T-helper 9 cell (primary cell): ENCODE data around the gene WDR3.
"Not testable (repeated sequence)": the region's sequence is repeated elsewhere in the genome, so short reads cannot be mapped to it uniquely, and the experiment has no call there.

Experiments used
- DNase-seq: peaks from one replicate; pipeline ENCODE4 v3.0.0-alpha.2; 2020
- total RNA-seq, 2 donors: gene quantifications; one replicate each; lab custom pipeline; 2026; lab: John Stamatoyannopoulos, UW

The WDR3 gene
- 19.5 to 89.2 reads per million in 2 donors for total RNA-seq

DNA sequence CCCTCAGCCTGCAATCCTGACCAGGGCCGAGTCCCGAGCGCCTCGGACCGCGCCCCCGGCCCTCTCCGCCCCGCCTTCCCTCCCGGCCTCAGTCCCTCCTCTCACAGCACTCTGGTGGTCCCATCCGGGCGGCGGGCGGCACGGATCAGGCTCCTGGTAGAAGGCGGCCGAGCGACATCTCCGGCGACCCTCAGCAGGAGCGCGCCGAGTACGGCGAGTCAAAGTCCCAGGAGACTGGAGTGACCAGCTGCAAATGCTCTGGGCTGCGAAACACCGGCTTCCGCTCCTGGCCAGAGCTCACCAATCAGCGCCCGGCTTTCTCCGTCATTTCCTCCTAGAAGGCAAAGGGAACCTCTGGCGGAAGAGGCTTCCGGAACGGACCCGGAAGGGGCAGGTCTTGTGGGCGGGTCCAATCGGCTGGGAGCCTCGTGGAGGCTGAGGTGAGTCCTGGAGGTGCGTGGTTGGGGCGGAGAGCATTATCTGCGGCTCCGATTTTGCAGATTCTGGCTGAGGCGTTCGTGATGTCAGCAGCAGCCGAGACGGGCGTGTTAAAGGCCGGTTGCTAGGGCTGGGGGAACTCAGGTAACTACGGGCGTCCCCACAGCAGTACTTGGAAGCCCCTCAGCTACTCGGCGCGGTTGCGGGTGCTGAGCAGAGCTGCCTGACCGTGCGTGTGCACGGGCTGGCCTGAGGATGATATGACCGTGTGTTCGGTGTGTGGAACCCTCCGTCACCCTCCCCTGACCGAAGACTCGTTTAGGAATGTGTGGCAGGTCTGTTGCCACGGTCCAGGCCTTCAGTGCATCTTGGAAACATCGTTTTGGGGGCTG is at the start of gene WDR3, which contains the start of gene GDAP2:
TSS of gene WDR3 (plus strand) at position 397 of the 830 bp plus-strand sequence. CDS start 3,581 bp downstream, outside the sequence.
TSS of gene GDAP2 (minus strand) at position 279 of the 830 bp plus-strand sequence. CDS start 9,264 bp downstream, outside the sequence.
- DNase-seq: peak; percentile 94

DNA sequence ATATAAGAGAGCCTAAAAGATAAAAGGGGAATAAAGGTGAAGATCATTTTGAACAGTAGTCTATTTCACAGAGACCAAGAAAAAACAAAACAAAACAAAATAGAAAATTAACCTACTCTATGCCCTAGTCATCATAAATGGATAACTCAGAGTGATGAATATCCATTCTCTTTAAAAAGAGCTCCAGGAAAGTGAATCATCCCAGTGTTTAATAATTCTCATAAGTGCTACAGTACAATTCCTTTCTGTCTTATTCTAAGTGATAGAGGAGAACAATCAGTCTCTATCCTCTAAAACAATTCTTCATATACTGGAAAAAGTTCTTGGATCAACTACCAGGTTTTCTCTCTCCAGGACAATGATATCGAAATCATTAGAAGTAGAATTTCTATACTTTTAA is 45.9 kb upstream of the WDR3 start:
- DNase-seq: no peak

DNA sequence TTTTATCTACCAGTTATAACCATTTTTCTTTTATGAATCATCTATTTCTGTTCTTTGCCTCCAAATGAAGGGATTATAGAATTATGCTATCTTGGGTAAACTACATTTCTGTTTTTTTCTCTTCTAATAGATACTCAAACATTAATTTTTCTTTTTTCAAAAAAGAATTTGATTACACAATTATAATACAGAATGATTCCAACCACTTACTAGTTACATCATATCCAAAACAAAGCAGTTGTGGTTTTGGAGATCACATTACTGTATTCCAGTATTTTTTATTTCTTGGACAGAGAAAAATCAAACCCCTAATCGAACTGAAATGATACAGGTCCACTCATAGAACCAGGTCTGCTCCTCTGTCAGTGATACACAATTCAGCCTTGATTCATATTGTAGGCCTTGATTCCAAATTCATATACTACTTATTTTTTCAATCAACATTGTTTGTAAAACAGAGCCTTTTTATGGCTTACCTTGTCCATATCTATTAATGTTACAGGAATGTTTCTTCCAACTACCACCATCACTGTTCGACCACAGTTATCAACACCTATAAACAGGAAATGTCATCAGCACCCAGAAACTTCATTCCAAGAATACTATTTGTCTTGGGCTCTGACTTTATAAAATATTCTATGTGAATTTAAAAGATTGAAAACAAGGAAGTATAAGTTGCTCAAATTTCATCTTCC is 43.3 kb upstream of the WDR3 start:
- DNase-seq: no peak

DNA sequence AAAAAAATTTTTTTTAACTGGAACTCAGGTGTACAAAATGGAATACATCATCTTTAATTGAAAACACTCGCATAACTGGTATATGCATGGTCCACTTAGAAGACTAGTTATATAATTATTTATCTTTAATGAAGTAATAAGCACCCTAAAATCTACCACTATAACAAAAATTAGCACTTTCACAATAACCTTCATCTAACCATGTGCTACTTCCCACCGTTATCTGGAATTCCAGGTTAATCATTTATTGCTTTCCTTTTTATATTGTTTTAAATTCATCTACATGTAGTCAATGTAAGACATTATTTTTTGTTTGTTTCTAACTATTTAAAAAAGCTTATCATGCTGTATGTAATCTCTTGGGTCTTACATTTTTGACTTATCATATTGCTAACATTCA is 39.1 kb upstream of the WDR3 start:
- DNase-seq: no peak

DNA sequence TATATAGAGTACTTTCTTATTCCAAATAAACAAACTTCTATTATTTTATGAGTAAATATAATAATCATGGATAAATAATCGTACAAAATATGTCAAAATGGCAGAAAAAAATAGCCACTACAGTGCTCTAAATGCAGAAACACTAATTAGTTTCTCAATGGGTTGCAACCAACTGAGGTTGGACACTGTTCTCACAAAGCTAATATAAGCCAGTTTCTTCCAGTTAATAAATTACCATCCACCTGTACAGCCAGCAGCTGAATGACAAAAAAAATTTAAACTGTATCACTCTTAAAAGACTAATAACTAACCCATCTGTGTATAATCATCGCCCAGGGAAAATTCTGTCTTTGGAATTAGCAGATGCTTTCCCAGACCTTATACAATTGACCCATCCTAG is 37.0 kb upstream of the WDR3 start:
- DNase-seq: no peak

DNA sequence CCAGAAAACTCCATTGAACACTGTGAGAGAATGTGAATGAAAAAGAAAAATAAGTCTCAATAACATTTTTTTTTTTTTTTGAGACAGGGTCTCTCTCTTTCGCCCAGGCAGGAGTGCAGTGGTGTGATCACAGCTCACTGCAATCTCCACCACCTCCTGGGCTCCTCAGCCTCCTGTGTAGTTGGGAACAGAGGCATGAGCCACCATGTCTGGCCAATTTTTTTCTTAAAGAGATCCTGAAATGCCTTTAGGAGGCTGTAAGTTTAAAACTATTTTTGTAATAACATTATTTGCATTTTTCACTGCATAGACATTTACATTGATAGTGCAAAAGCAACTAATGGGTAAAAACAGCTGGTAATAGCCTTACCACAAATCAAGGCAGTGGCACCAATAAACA is 35.5 kb upstream of the WDR3 start:
- no peak for DNase-seq

DNA sequence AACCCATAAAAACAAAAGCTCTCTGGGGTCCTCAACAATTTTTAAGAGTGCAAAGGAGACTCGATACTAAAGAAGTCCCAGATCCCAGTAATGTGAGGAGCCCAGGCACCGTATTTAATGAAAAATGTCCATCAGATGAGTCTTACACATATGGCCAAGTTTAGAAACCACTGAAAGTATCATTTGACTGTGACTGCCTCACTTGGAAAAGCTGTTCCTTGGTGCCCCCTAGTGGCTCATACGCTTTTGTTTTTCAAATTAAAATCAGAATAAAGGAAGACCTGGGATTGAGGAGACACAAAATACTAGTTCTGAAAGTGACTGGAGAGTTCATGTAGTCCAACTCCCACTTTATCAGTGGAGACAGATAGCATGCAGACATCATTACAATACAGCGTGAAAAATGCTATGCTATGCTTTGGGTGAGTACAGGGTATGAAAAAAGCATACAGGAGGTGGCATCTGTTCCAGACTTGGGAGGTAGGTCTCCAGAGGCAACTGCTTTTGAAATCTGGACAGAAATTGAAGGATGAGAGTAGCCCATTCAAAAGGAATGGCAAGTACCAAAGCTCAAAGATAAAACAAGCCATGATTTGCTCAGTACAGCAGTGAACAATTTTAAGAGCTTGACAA is 33.9 kb upstream of the WDR3 start:
- DNase-seq: peak; percentile 40

DNA sequence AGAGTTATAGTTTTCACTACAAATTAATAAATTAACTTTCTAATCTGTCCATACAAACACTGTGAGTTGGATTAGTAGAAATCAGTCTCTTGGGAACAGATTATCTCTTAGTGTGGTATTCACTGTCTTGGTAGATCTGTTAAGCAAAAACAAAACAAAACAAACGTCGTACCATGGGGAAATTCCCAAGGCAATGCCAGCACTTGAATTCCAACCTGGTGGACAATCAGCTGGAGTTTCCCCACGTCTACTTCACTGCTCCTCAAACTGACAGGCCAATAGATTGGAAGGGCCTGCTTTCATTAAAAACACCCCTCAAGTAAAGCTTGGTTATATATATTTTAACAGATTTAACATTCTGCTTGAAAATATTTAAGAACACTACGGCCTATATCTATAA is 32.0 kb upstream of the WDR3 start:
- DNase-seq: no peak

DNA sequence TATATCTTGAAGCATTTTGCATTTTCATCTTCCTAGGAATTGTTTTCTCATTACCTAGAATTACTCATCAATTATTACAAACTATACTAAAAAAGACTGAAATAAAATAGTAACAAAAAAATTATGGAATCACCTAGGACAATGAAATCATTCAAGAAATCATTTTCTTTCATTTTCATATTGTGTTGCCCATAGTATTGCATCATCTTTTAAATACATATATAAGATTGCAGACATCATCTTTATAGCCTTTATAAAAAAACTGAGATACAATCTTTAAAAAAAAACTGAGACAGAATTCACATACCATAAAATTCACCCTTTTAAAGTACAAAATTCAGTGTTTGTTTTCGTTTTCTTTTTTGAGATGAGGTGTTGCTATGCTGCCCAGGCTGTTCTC is 29.7 kb upstream of the WDR3 start:
- DNase-seq: no peak

DNA sequence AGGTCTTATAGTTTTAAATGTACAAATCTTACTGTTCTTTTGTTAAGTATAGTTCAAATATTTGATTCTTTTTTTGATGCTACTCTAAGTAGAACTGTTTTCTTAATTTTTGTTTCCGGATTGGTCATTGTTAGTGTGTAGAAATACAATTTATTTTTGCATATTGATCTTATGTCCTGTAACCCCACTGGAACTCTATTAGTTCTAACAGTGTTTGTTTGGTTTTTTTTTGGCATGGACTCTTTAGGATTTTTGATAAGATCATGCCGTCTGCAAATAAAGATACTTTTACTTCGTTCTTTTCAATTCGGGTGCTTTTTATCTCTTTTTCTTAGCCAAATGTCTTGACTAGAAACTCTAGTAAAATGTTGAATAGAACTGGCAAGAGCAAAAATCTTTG is 26.6 kb upstream of the WDR3 start:
- DNase-seq: no peak

DNA sequence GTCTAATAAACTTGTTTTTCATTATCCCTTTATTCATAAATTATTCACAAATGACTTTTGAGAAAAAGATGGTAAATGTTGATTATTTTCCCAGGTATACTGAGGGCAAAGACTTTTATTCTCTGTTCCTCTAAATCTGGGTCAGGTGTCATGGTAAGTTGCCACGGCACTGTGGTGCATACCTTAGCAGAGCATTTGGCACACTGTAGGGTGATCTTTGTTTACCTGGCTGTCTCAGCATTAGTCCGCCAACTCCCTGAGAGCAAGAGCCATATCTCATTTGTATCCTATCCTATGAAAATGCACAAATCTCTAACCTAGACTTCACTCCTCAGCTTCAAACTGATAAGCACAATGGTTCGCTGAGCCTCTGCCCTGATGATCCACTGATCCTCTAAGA is 25.1 kb upstream of the WDR3 start:
- no peak for DNase-seq

DNA sequence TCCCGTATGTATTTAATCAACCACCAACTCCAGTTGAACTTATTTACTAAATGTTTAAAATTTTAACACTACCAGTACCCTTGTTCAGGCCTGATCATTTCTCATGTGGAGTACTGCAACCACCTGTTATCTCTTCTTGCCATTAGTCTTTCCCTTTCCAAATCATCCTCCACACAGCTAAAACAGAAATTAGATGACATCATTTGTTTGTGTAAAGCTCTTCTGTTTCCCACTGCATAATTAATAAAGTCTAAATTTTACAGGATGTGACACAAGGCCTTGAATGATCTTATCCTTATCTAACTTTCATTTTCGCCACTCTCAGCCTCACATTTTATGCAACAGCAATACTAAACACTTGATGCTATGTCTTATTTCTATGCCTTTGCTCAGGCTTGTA is 24.5 kb upstream of the WDR3 start:
- no peak for DNase-seq

DNA sequence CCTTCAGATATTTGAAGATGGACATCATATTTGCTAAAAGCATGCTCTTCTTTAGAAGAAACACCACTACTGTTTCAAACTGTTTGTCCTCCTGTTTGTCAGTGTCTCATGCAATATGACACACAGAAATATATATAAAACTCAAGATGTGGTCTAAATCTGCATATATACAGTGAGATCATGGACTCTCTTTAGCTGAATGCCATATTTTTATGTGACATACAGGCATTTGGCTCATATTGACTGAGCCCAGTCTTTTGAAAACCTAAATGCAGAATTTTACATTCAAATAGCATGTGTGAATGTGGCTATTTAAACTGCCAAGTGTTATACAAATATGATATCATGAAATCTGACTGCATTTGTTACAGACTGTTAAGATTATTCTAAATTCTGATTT is 18.5 kb upstream of the WDR3 start:
- no peak for DNase-seq

DNA sequence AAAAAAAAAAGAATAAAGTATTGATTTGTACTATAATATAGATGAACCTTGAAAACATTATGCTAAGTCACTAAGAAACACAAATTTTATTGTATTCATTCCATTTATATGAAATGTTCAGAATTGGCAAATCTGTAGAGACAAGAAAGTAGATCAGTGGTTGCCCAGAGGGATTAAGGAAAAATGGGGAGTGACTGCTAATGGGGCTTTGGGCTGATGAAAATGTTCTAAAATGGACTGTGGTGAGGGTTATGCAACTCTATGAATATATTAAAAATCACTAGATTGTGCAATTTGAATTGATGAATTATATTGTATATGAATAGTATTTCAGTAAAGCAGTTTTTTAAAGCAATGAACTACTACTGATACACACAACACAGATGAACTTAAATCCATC is 10.2 kb upstream of the WDR3 start:
- no peak for DNase-seq

DNA sequence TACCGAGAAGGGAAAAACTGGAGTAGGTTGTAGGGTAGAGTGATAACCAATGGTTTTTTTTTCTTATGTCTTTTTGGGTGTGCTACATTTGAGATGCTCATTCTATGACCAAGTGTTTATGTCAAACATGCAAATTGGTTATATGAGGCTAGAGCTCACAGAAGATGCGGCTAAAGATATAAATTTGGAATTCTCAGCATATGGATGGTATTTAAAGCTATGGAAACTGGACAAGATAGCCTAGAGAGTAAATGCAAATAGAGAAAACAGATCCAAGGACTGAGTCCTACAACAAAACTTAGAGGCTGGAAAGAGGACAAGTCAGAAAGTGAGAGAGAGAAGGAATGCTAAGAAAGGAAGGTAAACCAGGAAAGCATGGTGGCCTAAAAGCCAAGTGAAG is 7.5 kb upstream of the WDR3 start:
- DNase-seq: no peak

DNA sequence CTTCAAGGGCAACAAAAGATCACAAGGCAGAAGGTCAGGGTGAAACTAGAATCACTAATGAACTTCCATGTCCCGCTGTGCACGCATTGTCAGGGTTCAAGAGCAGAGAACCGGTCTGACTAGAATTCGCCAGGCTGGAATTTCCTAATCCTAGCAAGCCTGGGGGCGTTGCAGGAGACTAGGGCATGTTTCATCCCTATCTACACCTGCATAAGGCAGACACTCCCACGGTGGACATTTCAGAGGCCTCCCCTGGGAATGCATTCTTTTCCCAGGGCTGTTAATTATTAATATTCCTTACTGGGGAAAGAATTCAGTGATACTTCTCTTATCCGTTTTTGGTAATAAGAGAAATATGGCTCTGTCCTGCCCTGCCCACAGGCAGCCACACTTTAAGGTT is 6.8 kb upstream of the WDR3 start:
- not testable (repeated sequence) for DNase-seq

DNA sequence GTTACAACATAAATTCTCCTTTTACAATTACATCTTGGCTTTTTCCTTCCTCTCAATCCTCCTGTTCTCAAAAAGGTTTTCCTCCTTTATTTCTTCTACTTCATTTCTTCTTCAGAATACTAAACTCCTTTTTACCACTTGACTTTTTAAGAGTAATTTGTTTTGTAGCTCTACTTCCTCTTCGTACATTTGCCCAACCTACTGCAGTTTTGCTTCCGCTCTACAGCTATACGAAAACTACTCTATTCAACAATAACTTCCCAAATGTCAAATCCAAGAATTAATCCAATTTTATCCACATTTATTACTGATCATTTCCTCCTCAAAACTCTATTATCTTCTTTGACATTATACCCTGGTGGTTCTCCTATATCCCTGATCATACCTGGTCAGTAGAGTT is 3.6 kb upstream of the WDR3 start:
- DNase-seq: no peak

DNA sequence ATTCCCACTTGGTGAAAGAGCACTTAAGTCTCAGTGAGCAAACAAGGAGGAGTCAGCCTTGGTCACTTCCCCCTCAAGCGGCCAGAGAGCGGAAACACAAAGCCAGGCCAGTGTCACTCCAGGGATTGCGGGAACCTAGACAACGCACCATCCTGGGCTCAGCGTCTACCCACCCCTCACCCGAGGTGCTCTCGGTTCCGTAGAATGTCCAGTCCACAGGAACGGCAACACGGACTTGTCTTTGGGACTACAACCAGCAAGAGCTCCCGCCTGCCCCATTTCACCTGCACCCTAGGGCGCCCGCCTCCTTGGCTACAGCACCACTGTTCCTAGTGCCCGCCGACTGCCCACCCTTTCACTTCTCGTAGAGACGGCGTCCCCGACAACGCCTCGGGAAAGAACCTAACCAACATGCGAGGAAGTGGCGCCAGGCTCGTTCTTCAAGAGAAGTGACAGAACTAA is 627 bp upstream of the WDR3 start:
- DNase-seq: peak; percentile 42

DNA sequence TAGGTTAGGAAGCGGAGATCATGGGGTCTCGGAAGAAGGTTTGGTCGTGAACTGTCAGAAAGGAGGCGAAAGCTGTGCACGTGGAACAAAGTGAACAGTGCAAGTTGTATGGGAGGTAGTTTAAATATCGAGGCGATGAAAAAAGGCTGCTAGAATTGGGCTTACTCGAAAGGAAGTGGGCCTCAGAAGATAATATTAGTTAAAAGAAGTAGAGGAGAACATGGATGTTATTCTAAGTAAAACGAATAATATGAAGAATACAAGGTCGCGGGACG is 571 bp downstream of the WDR3 start:
- no peak for DNase-seq

DNA sequence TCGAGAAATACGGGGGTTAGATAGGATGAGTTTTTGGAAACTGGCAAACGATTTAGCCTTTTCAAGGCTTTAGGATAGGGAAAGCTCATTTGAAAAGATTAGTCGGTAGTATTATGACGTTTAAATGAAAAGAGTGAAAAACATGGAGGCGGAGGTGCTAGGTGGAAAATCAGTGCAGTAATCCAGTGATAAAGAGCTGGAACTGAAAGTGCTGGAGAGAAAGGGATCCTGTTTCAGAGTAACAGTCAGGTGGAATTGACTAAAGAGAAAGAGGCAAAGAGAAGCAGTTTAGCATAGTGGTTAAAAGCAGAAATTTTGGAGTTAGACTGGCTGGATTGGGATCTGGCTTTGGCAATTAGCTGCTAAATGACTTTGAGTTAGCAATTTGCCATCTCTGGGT is 945 bp downstream of the WDR3 start:
- no peak for DNase-seq

DNA sequence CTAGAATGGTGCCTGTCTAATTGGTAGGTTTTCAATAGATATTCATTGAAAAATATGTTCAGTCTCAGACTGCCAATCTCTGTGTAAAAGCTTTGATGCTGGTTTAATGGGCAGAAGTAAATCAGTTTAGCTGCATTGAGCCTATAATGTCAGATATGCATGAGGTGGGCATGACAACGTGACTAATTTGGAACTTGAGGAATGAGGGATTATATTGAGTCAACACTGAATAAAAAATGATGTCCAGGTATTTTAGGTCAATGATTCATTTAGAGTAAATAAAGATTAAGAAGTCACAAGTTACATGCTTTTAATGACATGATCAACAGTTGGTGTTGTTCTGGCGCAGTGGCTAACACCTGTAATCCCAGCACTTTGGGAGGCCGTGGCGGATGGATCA is 3.0 kb downstream of the WDR3 start:
- no peak for DNase-seq

DNA sequence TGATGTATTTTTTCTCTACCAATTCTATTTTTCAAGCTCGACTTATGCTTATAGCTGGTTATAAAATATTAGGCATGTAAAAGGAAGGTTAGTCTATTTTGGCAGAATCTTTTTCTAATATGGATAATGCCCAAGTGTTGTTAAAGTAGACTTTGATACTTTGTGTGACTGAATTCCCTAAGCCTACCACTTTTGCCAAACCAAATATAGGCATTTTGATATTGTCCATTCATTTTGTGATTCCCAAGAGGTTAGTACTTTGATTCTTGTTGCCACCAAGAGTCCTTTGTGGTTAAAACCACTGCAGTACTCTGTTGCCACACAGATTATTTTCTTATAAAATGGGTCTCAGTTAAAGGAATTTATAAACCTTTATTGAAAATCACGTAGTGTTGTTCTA is 4.2 kb downstream of the WDR3 start:
- DNase-seq: no peak

DNA sequence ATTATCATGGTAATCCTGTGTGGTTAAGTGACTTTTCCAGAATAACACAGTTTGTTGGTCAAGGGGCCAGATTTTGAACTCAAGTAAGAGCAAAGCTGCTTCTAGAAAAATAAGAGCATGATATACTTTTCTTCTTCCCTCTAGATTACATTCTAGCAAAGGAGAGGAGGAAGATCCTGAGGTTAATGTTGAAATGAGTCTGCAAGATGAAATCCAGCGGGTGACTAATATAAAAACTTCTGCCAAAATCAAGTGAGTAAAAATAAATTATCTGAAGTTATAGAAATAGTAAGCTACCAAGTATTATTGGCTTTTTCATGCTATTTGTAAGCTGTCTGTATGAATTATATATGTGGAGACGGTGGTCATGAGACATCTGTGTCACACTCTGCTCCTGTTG is 12.8 kb downstream of the WDR3 start:
- no peak for DNase-seq

DNA sequence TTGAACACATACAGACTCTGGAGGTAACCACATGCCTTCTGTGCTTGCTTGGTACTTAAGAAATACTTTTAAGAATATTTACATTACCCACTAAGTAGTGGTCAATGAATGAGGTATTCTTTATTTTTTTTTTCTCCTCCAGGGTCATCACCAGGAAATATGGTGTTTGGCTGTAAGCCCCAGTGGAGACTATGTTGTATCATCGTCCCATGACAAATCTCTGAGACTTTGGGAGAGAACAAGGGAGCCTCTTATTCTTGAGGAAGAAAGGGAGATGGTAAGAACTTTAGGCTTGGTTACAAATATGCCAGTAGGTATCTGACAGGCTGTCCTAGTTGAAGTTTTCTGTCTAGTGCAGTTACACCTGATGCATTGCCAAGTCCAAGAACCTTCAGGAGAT is 22.8 kb downstream of the WDR3 start:
- DNase-seq: no peak
